Ascending aorta (tissue), 2 donors: ENCODE data around the gene PCLO. TPM values are rescaled to one million over a fixed set of nuclear protein-coding genes. Genes with fewer than 3 reads are reported as not detected.

ENCODE experiments used
- DNase-seq, 2 donors: peaks; one replicate each; pipeline ENCODE4 v3.0.0-alpha.2; 2019; ENCODE audit warnings: low spot score in 2 of 2
- H3K27ac ChIP-seq, 2 donors: fragments of 200-600 bp; sonication (generic); one replicate each; pipeline ENCODE4 v1.5.1; 2016 to 2017; ENCODE audit warnings: mild to moderate bottlenecking in 1 of 2
- H3K27me3 ChIP-seq: fragments of 200-600 bp; sonication (generic); one replicate; pipeline ENCODE4 v1.5.1; 2017
- H3K36me3 ChIP-seq, 2 donors: fragments of 200-600 bp; sonication (generic); one replicate each; pipeline ENCODE4 v1.5.1; 2016
- H3K4me1 ChIP-seq, 2 donors: fragments of 200-600 bp; sonication (generic); one replicate each; pipeline ENCODE4 v1.5.1; 2016 to 2017; ENCODE audit warnings: mild to moderate bottlenecking in 1 of 2
- H3K4me3 ChIP-seq, 2 donors: fragments of 200-600 bp; sonication (generic); one replicate each; pipeline ENCODE4 v1.5.1; 2016 to 2017; ENCODE audit warnings: mild to moderate bottlenecking in 1 of 2
- H3K9me3 ChIP-seq, 2 donors: fragments of 200-600 bp; sonication (generic); one replicate each; pipeline ENCODE4 v1.5.1; 2016
- intact Hi-C: fragments of 100-400 bp; cut with DNase I; formaldehyde crosslinking; loops from one replicate; pipeline ENCODE4 v1.15.1; 2023
- total RNA-seq: library from RNA; depleted of rRNA; stranded (reverse); fragments of >200 nt; gene quantifications from one replicate; pipeline ENCODE4 v1.1.0, GENCODE V29; 2016
- TF ChIP-seq, protein P1 (sequence below), 3 experiments: fragments of 200-600 bp in 2 of 3; fragments of 450-650 bp in 1 of 3; sonication (generic) in 2 of 3; IDR thresholded peaks; one replicate each; pipeline ENCODE4 v1.5.1; 2016 to 2019; ENCODE audit warnings: antibody characterized with exemption in 3 of 3, mild to moderate bottlenecking in 1 of 3, moderate library complexity in 1 of 3

PCLO gene
- total RNA-seq, 1 donor from 2014 or later = 0.11 TPM

- no peak for DNase-seq
- Histone ChIP-seq H3K36me3 (no peaks in the 10 kb centered on the region), H3K9me3 (no peaks in the 10 kb centered on the region), H3K4me3 (no peak overlapping the region), H3K27me3 (no peaks in the 10 kb centered on the region), H3K4me1 (no peaks in the 10 kb centered on the region), H3K27ac (no peak overlapping the region)
- intact Hi-C loops = no loop called here
- TF ChIP-seq, protein P1, sequence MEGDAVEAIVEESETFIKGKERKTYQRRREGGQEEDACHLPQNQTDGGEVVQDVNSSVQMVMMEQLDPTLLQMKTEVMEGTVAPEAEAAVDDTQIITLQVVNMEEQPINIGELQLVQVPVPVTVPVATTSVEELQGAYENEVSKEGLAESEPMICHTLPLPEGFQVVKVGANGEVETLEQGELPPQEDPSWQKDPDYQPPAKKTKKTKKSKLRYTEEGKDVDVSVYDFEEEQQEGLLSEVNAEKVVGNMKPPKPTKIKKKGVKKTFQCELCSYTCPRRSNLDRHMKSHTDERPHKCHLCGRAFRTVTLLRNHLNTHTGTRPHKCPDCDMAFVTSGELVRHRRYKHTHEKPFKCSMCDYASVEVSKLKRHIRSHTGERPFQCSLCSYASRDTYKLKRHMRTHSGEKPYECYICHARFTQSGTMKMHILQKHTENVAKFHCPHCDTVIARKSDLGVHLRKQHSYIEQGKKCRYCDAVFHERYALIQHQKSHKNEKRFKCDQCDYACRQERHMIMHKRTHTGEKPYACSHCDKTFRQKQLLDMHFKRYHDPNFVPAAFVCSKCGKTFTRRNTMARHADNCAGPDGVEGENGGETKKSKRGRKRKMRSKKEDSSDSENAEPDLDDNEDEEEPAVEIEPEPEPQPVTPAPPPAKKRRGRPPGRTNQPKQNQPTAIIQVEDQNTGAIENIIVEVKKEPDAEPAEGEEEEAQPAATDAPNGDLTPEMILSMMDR (IDR thresholded peaks at IDR 0.05) = no peak
Observed at GRCh38 chr7:82972135-82972534, 190.5 kb downstream of the PCLO start.

- H3K4me1 ChIP-seq = no peaks in the 10 kb centered on the region
- DNase-seq = no peak
- H3K36me3 ChIP-seq = no peaks in the 10 kb centered on the region
- no peaks in the 10 kb centered on the region for H3K27me3 ChIP-seq
- TF ChIP-seq, protein P1 (IDR thresholded peaks at IDR 0.05) = no peak
- intact Hi-C loops = no loop called here
- no peak overlapping the region for H3K27ac ChIP-seq
- no peak overlapping the region for H3K4me3 ChIP-seq
- no peaks in the 10 kb centered on the region for H3K9me3 ChIP-seq
Observed at GRCh38 chr7:82965088-82966036, 197.3 kb downstream of the PCLO start.

DNA sequence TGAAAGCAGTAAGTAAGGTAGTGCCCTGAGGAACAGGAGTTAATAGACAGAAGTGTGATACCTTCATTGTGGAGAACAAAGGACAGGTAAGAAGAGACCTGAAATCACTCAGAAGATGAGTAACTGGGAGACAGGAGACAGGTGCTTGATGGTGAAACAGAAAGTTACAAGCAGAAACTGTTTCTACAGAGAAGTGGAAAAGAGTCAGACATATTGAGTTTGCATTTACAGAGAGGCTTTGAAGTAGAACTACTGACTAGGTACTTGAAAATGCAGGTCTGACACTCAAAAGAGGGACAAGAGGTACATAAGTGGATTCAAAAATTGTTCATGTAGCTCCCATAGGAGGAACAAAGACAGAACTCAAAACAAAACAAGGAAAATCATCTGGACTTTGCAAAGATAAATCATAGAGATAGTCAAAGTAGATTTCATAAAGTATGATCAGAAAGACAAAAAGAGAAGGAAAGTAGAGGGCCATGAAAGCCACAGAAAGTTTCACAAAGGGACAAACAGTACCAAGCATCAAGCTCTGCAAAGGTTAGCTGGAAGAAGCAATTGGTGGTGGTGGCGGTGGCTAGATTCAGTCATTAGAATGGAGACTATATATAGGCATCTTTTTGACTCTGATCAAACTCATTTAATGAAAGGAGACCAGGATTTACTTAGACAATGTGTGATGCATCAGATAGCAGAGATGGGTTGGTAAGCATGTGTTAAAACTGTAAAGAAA is 198.4 kb downstream of the PCLO start:
- H3K9me3 ChIP-seq = no peaks in the 10 kb centered on the region
- TF ChIP-seq, protein P1 (IDR thresholded peaks at IDR 0.05) = no peak
- no peak overlapping the region for H3K27ac ChIP-seq
- no peak overlapping the region for H3K4me3 ChIP-seq
- intact Hi-C loops = no loop called here
- no peaks in the 10 kb centered on the region for H3K27me3 ChIP-seq
- no peaks in the 10 kb centered on the region for H3K36me3 ChIP-seq
- no peaks in the 10 kb centered on the region for H3K4me1 ChIP-seq
- DNase-seq = no peak

DNA sequence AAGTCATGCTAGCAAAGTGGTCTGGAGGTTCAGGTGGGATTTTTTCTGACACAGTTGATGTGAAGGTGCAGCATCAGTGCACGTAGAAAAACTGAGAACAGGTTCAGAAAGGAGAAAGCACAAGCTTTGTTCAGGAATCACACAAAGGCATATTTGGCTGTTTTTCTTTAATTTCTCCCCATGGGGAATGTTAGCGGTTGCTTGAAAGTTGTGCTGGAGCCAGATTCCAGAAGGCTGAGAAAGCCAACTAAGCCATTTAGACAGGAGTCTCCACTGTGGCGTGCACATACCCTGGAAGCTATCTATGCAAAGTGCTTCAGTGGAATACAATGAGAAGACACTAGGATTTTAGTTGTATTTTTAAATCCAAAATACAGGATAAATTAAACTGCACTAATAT is 201.4 kb downstream of the PCLO start:
- DNase-seq = no peak

DNA sequence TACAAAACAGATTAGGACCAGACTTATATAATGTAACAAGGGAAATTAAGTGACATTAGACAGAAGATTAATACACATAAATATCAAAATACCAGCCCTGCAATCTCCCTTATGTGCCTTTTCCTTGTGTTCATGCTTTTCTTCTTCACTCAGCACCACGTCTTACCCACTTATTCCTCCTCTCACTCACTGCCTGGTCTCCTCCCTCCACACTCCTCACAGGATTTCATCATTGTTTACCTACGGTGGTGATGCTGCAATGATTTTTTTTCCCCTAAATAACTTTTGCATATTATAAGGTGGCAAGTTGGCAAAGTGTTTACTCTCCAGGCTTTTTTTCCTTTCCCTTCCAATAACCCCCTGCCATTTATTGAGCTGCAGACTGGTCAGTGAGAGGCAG is 203.2 kb downstream of the PCLO start:
- Histone ChIP-seq H3K36me3 (no peaks in the 10 kb centered on the region), H3K27ac (no peak overlapping the region), H3K4me3 (no peak overlapping the region), H3K4me1 (no peaks in the 10 kb centered on the region), H3K9me3 (no peaks in the 10 kb centered on the region), H3K27me3 (no peaks in the 10 kb centered on the region)
- intact Hi-C loops = no loop called here
- no peak for DNase-seq
- TF ChIP-seq, protein P1 (IDR thresholded peaks at IDR 0.05) = no peak

More for the DNA sequence above, 201.4 kb downstream of the PCLO start:
- TF ChIP-seq, protein P1 (IDR thresholded peaks at IDR 0.05) = no peak
- Histone ChIP-seq H3K27me3 (no peaks in the 10 kb centered on the region), H3K9me3 (no peaks in the 10 kb centered on the region), H3K4me3 (no peak overlapping the region), H3K4me1 (no peaks in the 10 kb centered on the region), H3K36me3 (no peaks in the 10 kb centered on the region), H3K27ac (no peak overlapping the region)
- intact Hi-C loops = no loop called here
